ENCODE measurements around the gene SH3BP4.

The SH3BP4 gene

GRCh38 chr2:234931371-234931770 is 20.4 kb upstream of the SH3BP4 start:
- H3K27me3 Mint-ChIP-seq (ENCODE audit: low read depth) = no peaks in the 10 kb centered on the region
- no peak overlapping the region for H3K4me3 Mint-ChIP-seq
- H3K36me3 Mint-ChIP-seq (ENCODE audit: low read depth) = no peaks in the 10 kb centered on the region
- peaks cover 3% of the 10 kb centered on the region for H3K4me1 Mint-ChIP-seq (ENCODE audit: low read depth)
- H3K9me3 Mint-ChIP-seq = no peaks in the 10 kb centered on the region
- H3K27ac Mint-ChIP-seq = no peak overlapping the region

GRCh38 chr2:234932591-234933168 is 19.1 kb upstream of the SH3BP4 start:
- peaks cover 3% of the 10 kb centered on the region for H3K4me1 Mint-ChIP-seq (ENCODE audit: low read depth)
- no peaks in the 10 kb centered on the region for H3K36me3 Mint-ChIP-seq (ENCODE audit: low read depth)
- no peaks in the 10 kb centered on the region for H3K9me3 Mint-ChIP-seq
- no peaks in the 10 kb centered on the region for H3K27me3 Mint-ChIP-seq (ENCODE audit: low read depth)
- no peak overlapping the region for H3K4me3 Mint-ChIP-seq
- H3K27ac Mint-ChIP-seq = no peak overlapping the region

- Mint-ChIP-seq H3K36me3 (ENCODE audit: low read depth) (no peaks in the 10 kb centered on the region), H3K9me3 (no peaks in the 10 kb centered on the region), H3K27me3 (ENCODE audit: low read depth) (peaks cover 6% of the 10 kb centered on the region), H3K4me1 (ENCODE audit: low read depth) (peaks cover 3% of the 10 kb centered on the region), H3K27ac (no peak overlapping the region), H3K4me3 (no peak overlapping the region)
Observed at GRCh38 chr2:234935311-234935710, 16.5 kb upstream of the SH3BP4 start.

DNA sequence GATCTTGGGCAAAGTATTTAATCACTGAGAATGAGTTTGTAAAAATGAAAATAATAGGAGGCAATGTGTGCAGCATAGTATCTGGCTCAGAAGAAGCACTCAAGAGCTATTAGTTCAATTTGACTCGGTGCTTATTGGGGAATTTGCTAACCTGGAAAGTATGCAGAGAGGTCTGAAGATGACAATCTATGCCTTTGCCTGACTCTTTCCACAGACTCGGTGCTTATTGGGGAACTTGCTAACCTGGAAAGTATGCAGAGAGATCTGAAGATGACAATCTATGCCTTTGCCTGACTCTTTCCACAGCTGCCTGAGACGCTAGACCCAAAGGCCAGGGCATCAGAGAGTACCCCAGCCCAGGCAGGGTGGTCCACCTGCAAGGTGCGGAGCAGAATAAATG is 12.2 kb upstream of the SH3BP4 start:
- H3K27me3 Mint-ChIP-seq (ENCODE audit: low read depth) = peaks cover 23% of the 10 kb centered on the region
- H3K36me3 Mint-ChIP-seq (ENCODE audit: low read depth) = no peaks in the 10 kb centered on the region
- H3K4me3 Mint-ChIP-seq = no peak overlapping the region
- no peak overlapping the region for H3K27ac Mint-ChIP-seq
- H3K9me3 Mint-ChIP-seq = no peaks in the 10 kb centered on the region
- H3K4me1 Mint-ChIP-seq (ENCODE audit: low read depth) = no peaks in the 10 kb centered on the region

DNA sequence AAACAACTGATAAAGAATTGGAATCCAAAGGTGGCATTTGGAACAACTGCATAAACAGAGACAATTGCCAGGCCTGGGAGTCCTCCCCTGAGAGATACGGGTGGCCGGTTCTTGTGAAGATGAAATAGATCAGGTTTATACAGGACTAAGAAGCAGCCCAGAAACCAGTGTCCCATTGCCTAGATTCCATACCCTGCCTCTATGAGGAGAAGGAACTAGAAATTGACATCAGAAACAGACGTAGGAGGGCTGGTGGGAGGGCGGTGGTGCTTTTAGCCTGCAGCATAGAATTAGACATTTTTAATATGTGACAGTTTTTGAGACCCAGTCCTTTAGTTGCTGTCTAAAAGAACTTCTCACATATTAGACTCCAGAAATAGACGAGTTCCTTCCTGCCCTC is 11.8 kb upstream of the SH3BP4 start:
- Mint-ChIP-seq H3K27me3 (ENCODE audit: low read depth) (peaks cover 26% of the 10 kb centered on the region), H3K9me3 (no peaks in the 10 kb centered on the region), H3K4me1 (ENCODE audit: low read depth) (no peaks in the 10 kb centered on the region), H3K4me3 (no peak overlapping the region), H3K27ac (no peak overlapping the region), H3K36me3 (ENCODE audit: low read depth) (no peaks in the 10 kb centered on the region)

- peaks cover 27% of the 10 kb centered on the region for H3K27me3 Mint-ChIP-seq (ENCODE audit: low read depth)
- no peak overlapping the region for H3K4me3 Mint-ChIP-seq
- no peaks in the 10 kb centered on the region for H3K36me3 Mint-ChIP-seq (ENCODE audit: low read depth)
- no peaks in the 10 kb centered on the region for H3K9me3 Mint-ChIP-seq
- no peak overlapping the region for H3K27ac Mint-ChIP-seq
- H3K4me1 Mint-ChIP-seq (ENCODE audit: low read depth) = no peaks in the 10 kb centered on the region
Observed at GRCh38 chr2:234940527-234940926, 11.3 kb upstream of the SH3BP4 start.

- Mint-ChIP-seq H3K27ac (no peak overlapping the region), H3K4me1 (ENCODE audit: low read depth) (no peaks in the 10 kb centered on the region), H3K27me3 (ENCODE audit: low read depth) (peaks cover 55% of the 10 kb centered on the region), H3K9me3 (no peaks in the 10 kb centered on the region), H3K4me3 (no peak overlapping the region), H3K36me3 (ENCODE audit: low read depth) (no peaks in the 10 kb centered on the region)
Observed at GRCh38 chr2:234945339-234945873, 6.4 kb upstream of the SH3BP4 start.

DNA sequence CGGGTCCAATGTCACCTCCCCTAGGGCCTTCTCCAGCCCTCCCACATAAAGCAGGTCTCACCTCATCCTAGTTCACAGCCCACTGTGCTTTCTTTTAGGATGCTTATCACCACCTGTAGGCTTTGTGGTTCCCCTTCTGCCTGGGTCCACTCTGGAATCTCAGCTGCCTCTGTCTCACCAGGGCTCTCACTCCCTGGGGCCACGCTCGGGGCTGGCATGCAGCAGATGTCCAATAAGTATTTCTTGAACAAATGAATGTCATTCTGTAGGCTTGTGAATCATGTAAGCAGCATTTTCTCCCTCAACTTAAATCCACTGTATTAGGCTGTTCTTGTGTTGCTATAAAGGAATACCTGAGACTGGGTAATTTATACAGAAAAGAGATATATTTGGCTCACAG is 4.3 kb upstream of the SH3BP4 start:
- peaks cover 4% of the 10 kb centered on the region for H3K4me1 Mint-ChIP-seq (ENCODE audit: low read depth)
- no peaks in the 10 kb centered on the region for H3K36me3 Mint-ChIP-seq (ENCODE audit: low read depth)
- H3K27me3 Mint-ChIP-seq (ENCODE audit: low read depth) = peaks cover 61% of the 10 kb centered on the region
- no peaks in the 10 kb centered on the region for H3K9me3 Mint-ChIP-seq
- no peak overlapping the region for H3K27ac Mint-ChIP-seq
- H3K4me3 Mint-ChIP-seq = no peak overlapping the region

GRCh38 chr2:234949762-234950434 is 1.9 kb upstream of the SH3BP4 start:
- H3K36me3 Mint-ChIP-seq (ENCODE audit: low read depth) = no peaks in the 10 kb centered on the region
- peak overlapping the region; percentile 29 for H3K4me3 Mint-ChIP-seq
- peaks cover 72% of the 10 kb centered on the region for H3K27me3 Mint-ChIP-seq (ENCODE audit: low read depth)
- peaks cover 4% of the 10 kb centered on the region for H3K4me1 Mint-ChIP-seq (ENCODE audit: low read depth)
- H3K9me3 Mint-ChIP-seq = no peaks in the 10 kb centered on the region
- no peak overlapping the region for H3K27ac Mint-ChIP-seq

DNA sequence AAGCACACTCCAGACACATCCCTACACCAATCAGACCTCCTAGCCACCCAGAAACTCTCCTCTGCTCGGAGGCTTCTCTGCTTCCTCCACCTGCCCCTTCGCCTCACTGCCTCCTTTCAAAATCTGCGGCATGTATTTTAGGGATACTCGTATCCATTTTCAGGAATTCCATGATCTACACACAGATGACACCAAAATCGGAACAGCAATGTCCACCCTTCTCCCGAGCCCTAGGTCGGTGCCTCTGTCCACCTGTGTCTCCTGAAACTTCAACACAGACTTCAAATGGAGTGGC is 1.4 kb upstream of the SH3BP4 start:
- peaks cover 74% of the 10 kb centered on the region for H3K27me3 Mint-ChIP-seq (ENCODE audit: low read depth)
- no peaks in the 10 kb centered on the region for H3K9me3 Mint-ChIP-seq
- no peaks in the 10 kb centered on the region for H3K36me3 Mint-ChIP-seq (ENCODE audit: low read depth)
- H3K4me3 Mint-ChIP-seq = peak overlapping the region; percentile 29
- peaks cover 4% of the 10 kb centered on the region for H3K4me1 Mint-ChIP-seq (ENCODE audit: low read depth)
- H3K27ac Mint-ChIP-seq = peak overlapping the region; percentile 43

- H3K4me3 Mint-ChIP-seq = peak overlapping the region; percentile 66
- no peak overlapping the region for H3K27ac Mint-ChIP-seq
- no peaks in the 10 kb centered on the region for H3K36me3 Mint-ChIP-seq (ENCODE audit: low read depth)
- H3K9me3 Mint-ChIP-seq = no peaks in the 10 kb centered on the region
- H3K27me3 Mint-ChIP-seq (ENCODE audit: low read depth) = peaks cover 80% of the 10 kb centered on the region
- peaks cover 4% of the 10 kb centered on the region for H3K4me1 Mint-ChIP-seq (ENCODE audit: low read depth)
Observed at GRCh38 chr2:234950730-234951663, 820 bp upstream of the SH3BP4 start.

GRCh38 chr2:234952270-234953115 is 676 bp downstream of the SH3BP4 start:
- H3K36me3 Mint-ChIP-seq (ENCODE audit: low read depth) = no peaks in the 10 kb centered on the region
- H3K4me1 Mint-ChIP-seq (ENCODE audit: low read depth) = peaks cover 4% of the 10 kb centered on the region
- H3K9me3 Mint-ChIP-seq = no peaks in the 10 kb centered on the region
- H3K27me3 Mint-ChIP-seq (ENCODE audit: low read depth) = peaks cover 76% of the 10 kb centered on the region
- H3K4me3 Mint-ChIP-seq = peak overlapping the region; percentile 42
- no peak overlapping the region for H3K27ac Mint-ChIP-seq

DNA sequence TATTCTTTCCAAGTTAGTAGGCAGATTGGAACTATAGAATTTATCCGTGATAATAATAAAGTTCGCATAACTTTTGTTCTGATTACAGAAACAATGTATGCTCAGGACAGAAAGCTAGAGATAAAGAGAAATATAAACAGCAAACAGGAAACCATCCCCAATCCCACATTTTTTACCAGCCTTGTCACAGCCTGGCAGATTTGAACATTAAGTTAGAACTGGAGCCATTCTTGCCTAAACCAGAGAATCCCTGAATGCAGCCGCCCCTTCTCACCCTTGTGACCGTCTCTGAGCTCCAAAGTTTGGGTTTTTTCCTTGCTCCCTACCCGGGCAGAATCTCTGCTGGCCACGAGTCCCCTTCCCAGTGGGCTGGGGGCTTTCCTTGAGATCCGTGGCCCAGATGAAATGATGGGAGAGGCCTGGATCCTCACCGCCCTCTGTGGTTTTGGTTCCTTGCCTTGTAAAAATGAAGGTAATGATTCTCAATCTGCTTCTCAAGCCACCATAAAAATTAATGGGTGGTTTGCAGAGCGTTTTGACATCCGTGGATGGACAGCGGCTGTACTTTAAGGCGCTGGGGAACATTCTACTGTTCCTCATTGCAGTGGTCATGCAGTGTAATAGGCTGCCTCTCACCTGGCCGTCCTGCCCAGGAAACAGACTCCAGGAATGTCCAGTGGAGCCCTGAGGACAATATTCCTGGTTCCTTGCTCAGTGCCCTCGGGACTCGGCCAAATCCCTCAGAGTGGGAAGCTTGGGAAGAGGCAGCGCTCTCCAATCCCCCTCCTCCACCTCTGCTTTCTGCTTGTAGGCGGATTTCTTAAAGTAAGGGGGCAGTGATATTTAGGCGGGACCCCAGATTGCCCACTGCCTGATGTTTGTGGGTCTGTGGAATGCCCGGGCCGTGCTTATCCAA is 1.6 kb downstream of the SH3BP4 start:
- H3K36me3 Mint-ChIP-seq (ENCODE audit: low read depth) = no peaks in the 10 kb centered on the region
- peaks cover 69% of the 10 kb centered on the region for H3K27me3 Mint-ChIP-seq (ENCODE audit: low read depth)
- H3K4me1 Mint-ChIP-seq (ENCODE audit: low read depth) = peaks cover 4% of the 10 kb centered on the region
- H3K9me3 Mint-ChIP-seq = no peaks in the 10 kb centered on the region
- H3K27ac Mint-ChIP-seq = no peak overlapping the region
- peak overlapping the region; percentile 44 for H3K4me3 Mint-ChIP-seq

Data from T-helper 1 cell treated with Interleukin-12 subunit alpha and Interleukin-12 subunit beta and Interleukin-4 antibody, amounts not matched to agents 30 μg/mL and 1 μg/mL, for 36 hours (primary cell).